ENCODE results near the gene PUSL1.

Gene PUSL1

GRCh38 chr1:1325288-1326074 is 17.1 kb downstream of the PUSL1 start:
- DNase-seq (ENCODE audit: low spot score): no peak

DNA sequence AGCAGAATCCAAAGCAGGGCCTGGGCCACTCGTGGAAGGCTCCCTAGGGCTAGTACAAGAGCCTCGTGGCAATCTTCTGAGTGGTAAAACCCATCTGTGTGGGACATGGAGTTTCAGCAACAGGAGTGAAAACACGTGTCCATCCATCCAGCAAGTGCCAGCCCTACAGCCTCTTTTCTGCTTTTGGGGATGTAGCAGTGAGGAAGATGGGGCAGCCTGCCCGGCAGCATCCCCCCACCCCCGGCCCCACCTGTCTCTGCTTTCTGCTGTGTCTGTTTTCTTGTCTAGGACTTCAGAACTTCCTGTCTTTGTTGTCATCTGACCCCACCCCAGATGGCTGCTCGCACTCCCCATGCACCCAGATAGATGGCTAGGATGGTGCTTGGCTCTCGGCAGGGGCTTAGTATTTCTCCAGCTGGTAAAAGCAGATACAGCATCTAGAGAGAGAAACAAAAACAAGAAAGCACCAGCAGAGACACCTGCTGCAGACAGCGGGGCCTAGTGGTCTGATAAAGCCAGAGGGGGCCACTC is 17.7 kb downstream of the PUSL1 start:
- no peak for DNase-seq (ENCODE audit: low spot score)

GRCh38 chr1:1327291-1327690 is 18.9 kb downstream of the PUSL1 start:
- DNase-seq (ENCODE audit: low spot score): no peak

- DNase-seq (ENCODE audit: low spot score): no peak
Measured at GRCh38 chr1:1328254-1328653, 19.9 kb downstream of the PUSL1 start.

DNA sequence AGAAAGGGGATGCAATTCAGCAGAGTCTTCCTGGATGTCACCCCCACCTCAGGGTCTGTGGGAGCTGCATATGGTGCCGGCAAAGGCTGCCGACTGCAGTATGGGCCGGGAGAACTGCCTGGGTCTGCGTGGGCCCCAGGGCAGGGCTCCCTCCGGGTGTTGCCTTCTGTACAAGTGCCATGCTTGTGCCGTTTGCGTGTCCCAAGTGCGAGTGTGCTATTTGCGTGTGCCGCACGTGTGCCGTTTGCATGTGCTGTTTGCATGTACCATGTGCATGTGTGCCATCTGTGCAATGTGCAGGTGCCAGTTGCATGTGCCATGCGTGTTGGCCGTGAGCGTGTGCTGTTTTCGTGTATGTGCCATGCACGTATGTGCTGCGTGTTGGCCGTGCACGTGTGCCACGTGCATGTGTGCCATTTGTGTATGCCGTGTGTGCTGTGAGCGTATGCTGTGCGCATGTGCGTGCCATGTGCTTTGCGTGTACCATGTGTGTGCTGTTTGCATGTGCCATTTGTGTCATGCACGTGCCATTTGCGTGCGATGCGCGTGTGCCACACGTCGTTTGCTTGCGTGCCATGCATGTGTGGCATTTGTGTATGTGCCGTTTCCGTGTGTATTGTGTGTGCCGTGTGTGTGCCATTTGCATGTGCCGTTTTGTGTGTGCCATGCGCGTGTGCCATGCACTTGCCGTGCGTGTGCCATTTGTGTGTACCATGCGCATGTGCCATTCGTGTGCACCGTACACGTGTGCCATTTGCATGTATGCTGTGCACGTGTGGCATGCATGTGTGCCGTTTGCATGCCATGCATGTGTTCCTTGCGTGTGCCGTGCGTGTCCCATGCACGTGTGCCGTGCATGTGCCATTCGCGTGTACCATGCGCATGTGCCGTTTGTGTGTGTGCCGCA is 21.2 kb downstream of the PUSL1 start:
- DNase-seq (ENCODE audit: low spot score): no peak

GRCh38 chr1:1330366-1331067 is 22.1 kb downstream of the PUSL1 start:
- DNase-seq (ENCODE audit: low spot score): no peak

DNA sequence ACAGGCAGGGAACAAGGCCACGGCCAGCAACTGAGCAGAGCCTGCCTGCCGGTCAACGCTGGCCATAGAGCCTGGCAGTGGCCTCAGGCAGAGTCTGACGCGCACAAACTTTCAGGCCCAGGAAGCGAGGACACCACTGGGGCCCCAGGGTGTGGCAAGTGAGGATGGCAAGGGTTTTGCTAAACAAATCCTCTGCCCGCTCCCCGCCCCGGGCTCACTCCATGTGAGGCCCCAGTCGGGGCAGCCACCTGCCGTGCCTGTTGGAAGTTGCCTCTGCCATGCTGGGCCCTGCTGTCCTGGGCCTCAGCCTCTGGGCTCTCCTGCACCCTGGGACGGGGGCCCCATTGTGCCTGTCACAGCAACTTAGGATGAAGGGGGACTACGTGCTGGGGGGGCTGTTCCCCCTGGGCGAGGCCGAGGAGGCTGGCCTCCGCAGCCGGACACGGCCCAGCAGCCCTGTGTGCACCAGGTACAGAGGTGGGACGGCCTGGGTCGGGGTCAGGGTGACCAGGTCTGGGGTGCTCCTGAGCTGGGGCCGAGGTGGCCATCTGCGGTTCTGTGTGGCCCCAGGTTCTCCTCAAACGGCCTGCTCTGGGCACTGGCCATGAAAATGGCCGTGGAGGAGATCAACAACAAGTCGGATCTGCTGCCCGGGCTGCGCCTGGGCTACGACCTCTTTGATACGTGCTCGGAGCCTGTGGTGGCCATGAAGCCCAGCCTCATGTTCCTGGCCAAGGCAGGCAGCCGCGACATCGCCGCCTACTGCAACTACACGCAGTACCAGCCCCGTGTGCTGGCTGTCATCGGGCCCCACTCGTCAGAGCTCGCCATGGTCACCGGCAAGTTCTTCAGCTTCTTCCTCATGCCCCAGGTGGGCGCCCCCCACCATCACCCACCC is 22.9 kb downstream of the PUSL1 start, which contains the start of gene TAS1R3:
TAS1R3 (plus strand) TSS at position 213 of the 898 bp plus-strand sequence; CDS start at position 279, 66 bp downstream.
- no peak for DNase-seq (ENCODE audit: low spot score)

- DNase-seq (ENCODE audit: low spot score): no peak
Measured at GRCh38 chr1:1332031-1332755, 23.8 kb downstream of the PUSL1 start.

- DNase-seq (ENCODE audit: low spot score): no peak
Measured at GRCh38 chr1:1332774-1333480, 24.5 kb downstream of the PUSL1 start.

DNA sequence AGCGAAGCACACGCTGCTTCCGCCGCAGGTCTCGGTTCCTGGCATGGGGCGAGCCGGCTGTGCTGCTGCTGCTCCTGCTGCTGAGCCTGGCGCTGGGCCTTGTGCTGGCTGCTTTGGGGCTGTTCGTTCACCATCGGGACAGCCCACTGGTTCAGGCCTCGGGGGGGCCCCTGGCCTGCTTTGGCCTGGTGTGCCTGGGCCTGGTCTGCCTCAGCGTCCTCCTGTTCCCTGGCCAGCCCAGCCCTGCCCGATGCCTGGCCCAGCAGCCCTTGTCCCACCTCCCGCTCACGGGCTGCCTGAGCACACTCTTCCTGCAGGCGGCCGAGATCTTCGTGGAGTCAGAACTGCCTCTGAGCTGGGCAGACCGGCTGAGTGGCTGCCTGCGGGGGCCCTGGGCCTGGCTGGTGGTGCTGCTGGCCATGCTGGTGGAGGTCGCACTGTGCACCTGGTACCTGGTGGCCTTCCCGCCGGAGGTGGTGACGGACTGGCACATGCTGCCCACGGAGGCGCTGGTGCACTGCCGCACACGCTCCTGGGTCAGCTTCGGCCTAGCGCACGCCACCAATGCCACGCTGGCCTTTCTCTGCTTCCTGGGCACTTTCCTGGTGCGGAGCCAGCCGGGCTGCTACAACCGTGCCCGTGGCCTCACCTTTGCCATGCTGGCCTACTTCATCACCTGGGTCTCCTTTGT is 25.3 kb downstream of the PUSL1 start:
- no peak for DNase-seq (ENCODE audit: low spot score)

- DNase-seq (ENCODE audit: low spot score): no peak
Measured at GRCh38 chr1:1334835-1335234, 26.4 kb downstream of the PUSL1 start.

DNA sequence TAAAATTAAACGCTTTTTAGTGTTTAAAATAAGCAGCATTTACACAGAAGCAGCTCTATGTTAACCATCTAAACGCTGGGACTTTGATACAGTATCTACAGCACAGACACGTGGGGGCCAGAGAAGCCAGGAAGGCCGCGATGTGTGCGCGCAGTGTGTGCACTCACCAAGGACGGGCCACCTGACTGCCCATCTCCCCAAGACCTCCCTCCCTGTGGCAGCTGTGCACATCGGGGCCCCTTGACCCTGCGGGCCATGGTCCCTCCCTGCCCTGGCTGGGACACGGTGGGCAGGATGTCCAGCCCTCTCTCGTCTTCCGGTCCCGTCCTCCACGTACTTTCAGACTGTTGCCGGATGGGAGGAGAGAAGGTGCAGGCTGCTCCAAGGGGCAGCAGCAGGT is 26.9 kb downstream of the PUSL1 start:
- DNase-seq (ENCODE audit: low spot score): no peak

GRCh38 chr1:1335792-1336248 is 27.4 kb downstream of the PUSL1 start:
- no peak for DNase-seq (ENCODE audit: low spot score)

- no peak for DNase-seq (ENCODE audit: low spot score)
Measured at GRCh38 chr1:1336446-1336845, 28.0 kb downstream of the PUSL1 start.

DNA sequence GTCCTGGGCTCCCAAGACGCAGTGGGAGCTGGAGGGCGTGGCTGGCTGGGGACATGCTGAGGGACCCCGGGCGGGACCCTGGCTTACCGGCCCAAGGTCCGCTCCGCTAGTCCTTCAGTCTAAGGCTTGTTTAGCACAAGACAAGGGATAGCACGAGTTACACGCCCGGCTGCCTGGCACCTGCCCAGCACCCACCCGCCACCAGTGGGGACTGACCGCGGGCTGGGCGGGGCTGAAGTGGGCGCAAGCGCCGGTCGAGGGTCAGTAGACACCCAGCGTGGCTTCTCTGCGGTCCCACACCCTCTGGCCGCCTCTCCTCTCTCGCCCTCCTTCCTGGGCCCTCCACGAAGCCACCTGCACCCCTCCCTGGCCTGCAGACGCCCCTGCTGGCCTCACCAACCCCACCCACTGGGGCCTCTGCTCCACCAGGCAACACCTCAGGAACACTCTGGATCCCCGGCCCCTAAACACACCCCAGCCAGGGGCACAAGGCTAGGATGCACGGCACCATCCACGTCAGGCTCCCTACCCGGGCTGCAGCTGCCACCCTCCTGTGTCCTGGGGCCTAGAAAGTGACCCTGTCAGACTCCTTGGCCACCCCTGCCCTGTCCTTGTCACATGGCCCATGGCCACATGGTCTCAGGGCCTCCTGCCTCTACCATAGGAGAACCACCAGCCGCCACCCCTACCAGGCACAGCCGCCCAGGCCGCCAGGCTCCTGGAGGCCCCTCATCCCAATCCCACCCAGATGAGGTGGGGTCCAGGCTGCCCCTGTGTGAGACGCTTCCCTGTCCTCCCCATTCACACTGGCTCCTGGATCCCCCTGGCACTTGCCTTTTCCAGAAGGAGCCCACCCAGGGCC is 28.8 kb downstream of the PUSL1 start:
- no peak for DNase-seq (ENCODE audit: low spot score)

- no peak for DNase-seq (ENCODE audit: low spot score)
Measured at GRCh38 chr1:1337793-1338147, 29.4 kb downstream of the PUSL1 start.

DNA sequence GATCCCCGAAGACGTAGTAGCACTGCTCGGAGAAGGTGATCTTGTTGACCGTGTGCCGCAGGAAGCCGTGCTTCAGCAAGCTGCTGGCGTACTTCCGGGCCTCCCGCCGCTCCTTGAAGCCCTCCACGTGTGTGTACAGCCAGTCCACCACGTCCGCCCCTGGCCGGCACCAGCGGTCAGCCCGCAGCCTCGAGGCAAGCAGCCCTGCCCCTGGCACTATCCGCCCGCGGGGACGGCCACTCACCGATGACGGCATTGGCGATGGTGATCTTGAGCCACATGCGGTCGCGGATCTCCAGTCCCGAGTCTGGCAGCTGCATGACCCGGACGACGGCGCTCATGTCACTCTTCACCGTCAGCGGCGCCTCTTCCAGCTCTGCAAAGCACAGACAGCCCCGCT is 29.9 kb downstream of the PUSL1 start:
- no peak for DNase-seq (ENCODE audit: low spot score)

DNA sequence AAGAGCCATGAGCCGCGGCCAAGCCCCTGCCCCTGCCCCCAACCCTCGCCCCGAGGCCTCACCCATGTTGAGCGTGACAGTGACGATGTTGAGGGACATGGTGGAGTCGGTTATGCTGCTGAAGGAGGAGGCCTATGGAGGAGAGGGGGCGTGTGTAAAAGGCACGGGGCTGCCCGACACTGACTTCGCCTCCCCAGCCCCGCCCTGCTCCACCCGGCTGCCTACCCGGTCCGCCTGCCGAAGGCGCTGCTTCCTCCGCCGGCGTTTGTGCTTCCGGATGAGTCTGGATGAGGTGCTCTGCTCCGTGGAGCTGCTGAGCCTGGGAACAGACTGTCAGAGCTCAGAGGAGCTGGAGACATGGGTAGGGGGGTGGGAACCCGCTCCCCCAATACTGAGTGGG is 31.8 kb downstream of the PUSL1 start:
- no peak for DNase-seq (ENCODE audit: low spot score)

Measured in kidney capillary endothelial cell (primary cell).